ENCODE data around the gene PTPN4. TPM values are rescaled to one million over a fixed set of nuclear protein-coding genes. Genes with fewer than 3 reads are reported as not detected.

PTPN4 gene
- total RNA-seq, 1 experiment from 2014 or later, result 44.5 TPM

GRCh38 chr2:119772128-119772527 lies 12.4 kb downstream of the PTPN4 start:
- Histone ChIP-seq H3K27ac (ENCODE audit: low read length) (no peak overlapping the region), H3K9me2 (replicated peaks; ENCODE audit: low read length) (no peaks in the 10 kb centered on the region), H3K9ac (ENCODE audit: low read length) (no peak overlapping the region), H4K20me1 (ENCODE audit: low read length) (peaks cover 22% of the 10 kb centered on the region), H3F3A (ENCODE audit: low read length, unreplicated experiment) (no peaks in the 10 kb centered on the region), H3K9me3 (ENCODE audit: low read length) (no peaks in the 10 kb centered on the region), H3K79me2 (ENCODE audit: low read length) (peaks cover 87% of the 10 kb centered on the region), H3K27me3 (ENCODE audit: low read length) (no peaks in the 10 kb centered on the region), H3K4me2 (ENCODE audit: low read length) (no peak overlapping the region), H3K4me1 (ENCODE audit: insufficient read depth, low read length) (no peaks in the 10 kb centered on the region), H3K36me3 (ENCODE audit: low read depth, low read length) (peaks cover 3% of the 10 kb centered on the region; the same call in 1 of the 2 replicates), H2AFZ (ENCODE audit: low read length) (no peak overlapping the region), H3K4me3 (ENCODE audit: low read length) (no peak overlapping the region)
- POLR2A ChIA-PET (ENCODE audit: unreplicated experiment), result no interaction called here
- intact Hi-C loops (cut with micrococcal nuclease), result no loop called here
- CTCF ChIA-PET, result no interaction called here
- ATAC-seq, result no peak
- TF ChIP-seq EZH2 (IDR thresholded peaks at IDR 0.05; ENCODE audit: low read length, unreplicated experiment), result no peak
- TF ChIP-seq EZH2phosphoT487 (IDR thresholded peaks at IDR 0.05; ENCODE audit: borderline replicate concordance, low read length), result no peak
- no peak for TF ChIP-seq CTCF (conservative IDR thresholded peaks at IDR 0.05; ENCODE audit: low read depth, low read length)
- DNase-seq, result no peak
- BruUV-seq (replicated peaks), result no TSS peak

- Histone ChIP-seq H3K4me1 (ENCODE audit: insufficient read depth, low read length) (no peaks in the 10 kb centered on the region), H3K4me3 (ENCODE audit: low read length) (no peak overlapping the region), H3K27me3 (ENCODE audit: low read length) (no peaks in the 10 kb centered on the region), H2AFZ (ENCODE audit: low read length) (no peak overlapping the region), H3K79me2 (ENCODE audit: low read length) (peaks cover 85% of the 10 kb centered on the region), H3K36me3 (ENCODE audit: low read depth, low read length) (peaks cover 3% of the 10 kb centered on the region; the same call in 1 of the 2 replicates), H3K4me2 (ENCODE audit: low read length) (no peak overlapping the region), H3K9me2 (replicated peaks; ENCODE audit: low read length) (no peaks in the 10 kb centered on the region), H3F3A (ENCODE audit: low read length, unreplicated experiment) (no peaks in the 10 kb centered on the region), H3K27ac (ENCODE audit: low read length) (no peak overlapping the region), H3K9me3 (ENCODE audit: low read length) (no peaks in the 10 kb centered on the region), H3K9ac (ENCODE audit: low read length) (no peak overlapping the region), H4K20me1 (ENCODE audit: low read length) (peaks cover 16% of the 10 kb centered on the region)
- intact Hi-C loops (cut with micrococcal nuclease), result no loop called here
- CTCF ChIA-PET, result interaction anchor here (0.6 kb wide), 1 partner anchor 402 kb away, joined by 5 read pairs; no protein-coding TSS in a partner anchor
- TF ChIP-seq CTCF (conservative IDR thresholded peaks at IDR 0.05; ENCODE audit: low read depth, low read length) (no peak), EZH2 (IDR thresholded peaks at IDR 0.05; ENCODE audit: low read length, unreplicated experiment) (no peak), EZH2phosphoT487 (IDR thresholded peaks at IDR 0.05; ENCODE audit: borderline replicate concordance, low read length) (no peak)
- DNase-seq (no peak), ATAC-seq (no peak)
- POLR2A ChIA-PET (ENCODE audit: unreplicated experiment), result no interaction called here
- BruUV-seq (replicated peaks), result no TSS peak
Measured at GRCh38 chr2:119772767-119773166, 13.0 kb downstream of the PTPN4 start.

- H2AFZ ChIP-seq (ENCODE audit: low read length), result no peak overlapping the region
- peaks cover 5% of the 10 kb centered on the region; the same call in 1 of the 2 replicates for H4K20me1 ChIP-seq (ENCODE audit: low read length)
- no peak overlapping the region for H3K4me2 ChIP-seq (ENCODE audit: low read length)
- H3K4me3 ChIP-seq (ENCODE audit: low read length), result no peak overlapping the region
- no peaks in the 10 kb centered on the region for H3K9me3 ChIP-seq (ENCODE audit: low read length)
- H3K4me1 ChIP-seq (ENCODE audit: insufficient read depth, low read length), result no peaks in the 10 kb centered on the region
- H3K9me2 ChIP-seq (replicated peaks; ENCODE audit: low read length), result no peaks in the 10 kb centered on the region
- no peaks in the 10 kb centered on the region for H3K27me3 ChIP-seq (ENCODE audit: low read length)
- no peak for ATAC-seq
- no peaks in the 10 kb centered on the region for H3F3A ChIP-seq (ENCODE audit: low read length, unreplicated experiment)
- no TSS peak for BruUV-seq (replicated peaks)
- intact Hi-C loops (cut with micrococcal nuclease), result no loop called here
- no peak overlapping the region for H3K27ac ChIP-seq (ENCODE audit: low read length)
- TF ChIP-seq CTCF (conservative IDR thresholded peaks at IDR 0.05; ENCODE audit: low read depth, low read length) (no peak), EZH2 (IDR thresholded peaks at IDR 0.05; ENCODE audit: low read length, unreplicated experiment) (no peak), EZH2phosphoT487 (IDR thresholded peaks at IDR 0.05; ENCODE audit: borderline replicate concordance, low read length) (no peak)
- ChIA-PET CTCF (no interaction called here), POLR2A (ENCODE audit: unreplicated experiment) (no interaction called here)
- DNase-seq, result no peak
- no peak overlapping the region for H3K9ac ChIP-seq (ENCODE audit: low read length)
- H3K79me2 ChIP-seq (ENCODE audit: low read length), result peaks cover 83% of the 10 kb centered on the region
- peaks cover 3% of the 10 kb centered on the region; the same call in 1 of the 2 replicates for H3K36me3 ChIP-seq (ENCODE audit: low read depth, low read length)
Measured at GRCh38 chr2:119774026-119774425, 14.3 kb downstream of the PTPN4 start.
